Thymus (tissue), 11 donors: Measurements from ENCODE around the gene CFAP73. TPM values are rescaled to one million over a fixed set of nuclear protein-coding genes. Genes with fewer than 3 reads are reported as not detected.
"Not testable (repeated sequence)": the region's sequence is repeated elsewhere in the genome, so short reads cannot be mapped to it uniquely, and the experiment has no call there.

Experiments
- DNase-seq, 9 donors: peaks; one replicate each; pipeline ENCODE4 v3.0.0-alpha.2; 2013; ENCODE audit warnings: low spot score in 9 of 9, low read depth in 6 of 9, missing footprints in 1 of 9
- H3K27ac ChIP-seq, 2 donors: one replicate each; pipeline ENCODE4 v1.5.1; 2013; ENCODE audit warnings: control low read depth in 1 of 2, low read depth in 1 of 2, low read length in 1 of 2, mild to moderate bottlenecking in 1 of 2, moderate library complexity in 1 of 2
- H3K27me3 ChIP-seq, 2 donors: one replicate each; pipeline ENCODE4 v1.5.1; 2013; ENCODE audit warnings: low read length in 1 of 2; ENCODE audit not compliant: control insufficient read depth in 2 of 2, insufficient read depth in 1 of 2
- H3K36me3 ChIP-seq, 2 donors: one replicate each; pipeline ENCODE4 v1.5.1; 2013; ENCODE audit warnings: low read length in 1 of 2, mild to moderate bottlenecking in 1 of 2, moderate library complexity in 1 of 2; ENCODE audit not compliant: control insufficient read depth in 2 of 2, insufficient read depth in 2 of 2
- H3K4me1 ChIP-seq, 2 donors: one replicate each; pipeline ENCODE4 v1.5.1; 2013; ENCODE audit warnings: low read length in 2 of 2; ENCODE audit not compliant: control insufficient read depth in 2 of 2, insufficient read depth in 2 of 2
- H3K4me3 ChIP-seq, 2 donors: one replicate each; pipeline ENCODE4 v1.5.1; 2013; ENCODE audit warnings: low read length in 2 of 2, control low read depth in 1 of 2, mild to moderate bottlenecking in 1 of 2
- H3K9me3 ChIP-seq, 2 donors: one replicate each; pipeline ENCODE4 v1.5.1; 2013; ENCODE audit warnings: low read length in 1 of 2, mild to moderate bottlenecking in 1 of 2; ENCODE audit not compliant: control insufficient read depth in 2 of 2, insufficient read depth in 1 of 2
- whole genome bisulfite sequencing: extraction: QIAGEN DNeasy Blood & Tissue Kit; methylation state at CpG from one replicate; pipeline ENCODE4 v1.1.7; 2013; 5-methylcytosine and 5-hydroxymethylcytosine counted together
- polyA plus RNA-seq: library from polyadenylated mRNA; stranded (reverse); fragments of 200-250 nt; gene quantifications from one replicate; pipeline ENCODE4 v1.2.3, GENCODE V29; 2013
- total RNA-seq: library from RNA; stranded (reverse); fragments of 120-200 nt; gene quantifications from one replicate; pipeline ENCODE4 v1.2.4, GENCODE V29; 2013
- donor health status: healthy.

The CFAP73 gene
- total and polyA plus RNA-seq, 2 donors: 0.28 to 0.73 TPM

DNA sequence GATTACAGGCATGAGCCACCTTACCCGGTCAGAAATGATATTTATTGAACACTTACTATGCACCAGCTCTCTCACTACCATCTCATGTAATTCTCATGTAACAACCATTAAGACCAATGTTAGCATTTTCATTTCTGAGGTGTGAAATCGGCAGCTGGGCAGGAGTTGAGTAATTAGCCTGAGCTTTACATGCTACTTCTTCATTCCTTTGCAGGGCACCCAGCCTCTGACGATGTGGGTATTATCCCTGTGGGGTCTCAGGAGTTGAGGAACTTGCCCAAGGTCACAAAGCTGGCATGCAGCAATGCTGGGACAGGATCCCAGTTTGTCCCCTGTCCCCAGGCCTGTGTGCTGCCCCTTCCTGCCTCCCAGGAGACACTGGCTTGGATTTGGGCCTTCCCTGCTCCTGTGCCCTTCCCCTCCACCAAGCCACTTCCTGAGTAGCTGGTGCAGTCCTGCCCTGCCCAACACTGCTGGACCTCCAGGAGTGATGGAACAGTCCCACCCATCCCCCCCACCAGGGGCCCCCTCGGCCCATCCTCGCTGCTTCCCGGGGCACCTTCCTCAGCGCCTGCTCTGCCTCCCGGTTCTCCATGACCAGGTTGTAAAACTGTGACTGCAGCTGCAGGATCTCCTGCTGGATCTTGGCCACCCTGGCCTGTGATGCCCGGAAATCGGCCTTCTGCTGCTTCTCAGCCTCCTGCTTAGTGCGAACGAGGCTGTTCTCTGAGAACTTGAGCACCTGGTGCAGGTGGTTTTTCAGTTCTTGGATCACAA, 50.7 kb downstream of the CFAP73 start:
- Histone ChIP-seq H3K4me3 (no peak overlapping the region), H3K9me3 (no peaks in the 10 kb centered on the region), H3K4me1 (peaks cover 0 to 2% of the 10 kb centered on the region in 2 donors), H3K36me3 (no peaks in the 10 kb centered on the region), H3K27ac (no peak overlapping the region), H3K27me3 (no peaks in the 10 kb centered on the region)
- 96% methylated on average over 12 of the region's 12 CpGs for WGBS
- no peak for DNase-seq

DNA sequence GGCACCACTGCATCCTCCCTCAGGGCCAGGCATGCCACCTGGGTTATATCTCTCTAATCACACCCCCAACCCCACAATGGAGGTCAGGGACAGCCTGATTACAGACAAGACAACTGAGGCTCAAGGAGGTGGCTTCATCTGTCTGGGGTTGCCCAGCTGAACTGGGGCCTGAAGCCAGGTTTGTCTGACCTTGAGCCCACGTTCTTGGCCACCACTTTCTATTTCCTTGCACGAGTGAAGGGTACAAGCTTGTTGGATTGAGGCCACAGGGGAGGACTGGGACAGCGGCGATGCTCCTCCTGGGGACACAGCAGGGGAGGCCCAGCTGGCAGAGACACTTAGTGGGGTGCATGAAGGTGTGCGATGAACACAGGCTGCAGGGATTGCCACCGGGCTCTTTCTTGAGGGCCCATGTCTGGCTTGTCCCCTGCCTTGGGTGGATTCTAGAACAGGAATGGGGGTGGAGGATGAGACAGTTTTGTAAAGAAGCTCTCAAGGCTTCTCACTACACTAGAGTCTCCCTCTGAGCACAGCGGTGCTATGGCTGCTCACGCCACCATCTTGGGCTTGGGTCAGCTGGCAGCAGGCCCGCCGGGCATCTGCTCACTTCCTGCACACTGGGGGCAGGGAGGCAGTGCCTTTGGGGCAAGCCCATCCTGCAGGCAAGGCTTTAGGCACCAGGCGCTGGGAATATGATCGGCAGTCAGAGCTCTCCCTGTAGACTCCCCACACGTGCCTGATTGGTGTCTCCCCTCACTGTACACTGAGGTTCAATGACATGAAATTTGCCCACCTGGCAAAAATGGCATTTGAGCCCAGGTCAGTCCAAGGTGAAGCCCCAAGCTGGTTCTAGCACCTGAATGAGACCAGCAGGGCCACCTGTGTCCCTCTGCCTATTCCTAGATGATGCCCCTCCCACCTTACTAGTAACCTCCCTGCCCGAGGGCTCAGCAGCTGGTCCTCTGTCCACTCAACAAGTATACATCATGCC, 52.0 kb downstream of the CFAP73 start:
- no peak overlapping the region for H3K4me3 ChIP-seq
- no peaks in the 10 kb centered on the region for H3K36me3 ChIP-seq
- no peaks in the 10 kb centered on the region for H3K9me3 ChIP-seq
- DNase-seq: no peak
- H3K4me1 ChIP-seq: peaks cover 0 to 2% of the 10 kb centered on the region in 2 donors
- 98% methylated on average over 14 of the region's 14 CpGs for WGBS
- H3K27me3 ChIP-seq: no peaks in the 10 kb centered on the region
- H3K27ac ChIP-seq: no peak overlapping the region

DNA sequence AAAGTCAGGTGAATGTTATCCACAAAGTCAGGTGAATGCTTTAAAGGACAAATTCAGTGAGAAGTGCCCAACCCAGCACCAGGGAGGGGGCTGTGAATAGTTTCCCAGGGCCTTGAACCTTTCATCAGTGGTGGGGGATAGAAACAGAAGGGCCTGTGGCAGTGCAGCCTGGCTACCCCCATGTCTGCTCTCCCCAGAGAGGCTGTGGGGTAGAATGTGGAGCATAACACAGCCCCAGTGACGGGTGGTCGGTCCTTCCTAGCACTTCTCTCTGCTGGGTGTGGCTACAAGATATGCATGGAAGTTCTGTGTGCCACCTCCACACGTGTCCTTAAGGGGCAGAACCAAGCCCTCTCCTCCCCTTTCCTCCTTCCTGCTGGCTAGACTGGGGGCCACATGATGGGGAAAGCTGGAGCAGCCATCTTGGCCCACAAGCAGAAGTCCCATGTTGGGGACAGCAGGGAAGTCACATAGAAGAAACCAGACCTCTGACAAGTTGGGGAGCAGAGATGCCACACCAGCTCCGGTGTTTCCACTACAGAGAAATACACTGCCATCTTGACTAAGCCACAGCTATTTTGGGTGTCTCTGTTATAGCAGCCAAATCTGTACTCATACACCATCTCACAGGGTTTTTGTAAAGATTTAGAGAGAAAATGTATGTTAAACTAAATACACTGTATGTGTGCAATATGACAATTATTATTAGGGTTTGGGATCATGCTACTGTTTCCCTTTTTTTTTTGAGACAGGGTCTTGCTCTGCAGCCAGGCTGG, 53.0 kb downstream of the CFAP73 start:
- no peaks in the 10 kb centered on the region for H3K9me3 ChIP-seq
- H3K27ac ChIP-seq: no peak overlapping the region
- 95% methylated on average over 4 of the region's 4 CpGs for WGBS
- no peaks in the 10 kb centered on the region for H3K36me3 ChIP-seq
- H3K27me3 ChIP-seq: no peaks in the 10 kb centered on the region
- H3K4me1 ChIP-seq: peaks cover 0 to 3% of the 10 kb centered on the region in 2 donors
- DNase-seq: no peak
- H3K4me3 ChIP-seq: no peak overlapping the region

DNA sequence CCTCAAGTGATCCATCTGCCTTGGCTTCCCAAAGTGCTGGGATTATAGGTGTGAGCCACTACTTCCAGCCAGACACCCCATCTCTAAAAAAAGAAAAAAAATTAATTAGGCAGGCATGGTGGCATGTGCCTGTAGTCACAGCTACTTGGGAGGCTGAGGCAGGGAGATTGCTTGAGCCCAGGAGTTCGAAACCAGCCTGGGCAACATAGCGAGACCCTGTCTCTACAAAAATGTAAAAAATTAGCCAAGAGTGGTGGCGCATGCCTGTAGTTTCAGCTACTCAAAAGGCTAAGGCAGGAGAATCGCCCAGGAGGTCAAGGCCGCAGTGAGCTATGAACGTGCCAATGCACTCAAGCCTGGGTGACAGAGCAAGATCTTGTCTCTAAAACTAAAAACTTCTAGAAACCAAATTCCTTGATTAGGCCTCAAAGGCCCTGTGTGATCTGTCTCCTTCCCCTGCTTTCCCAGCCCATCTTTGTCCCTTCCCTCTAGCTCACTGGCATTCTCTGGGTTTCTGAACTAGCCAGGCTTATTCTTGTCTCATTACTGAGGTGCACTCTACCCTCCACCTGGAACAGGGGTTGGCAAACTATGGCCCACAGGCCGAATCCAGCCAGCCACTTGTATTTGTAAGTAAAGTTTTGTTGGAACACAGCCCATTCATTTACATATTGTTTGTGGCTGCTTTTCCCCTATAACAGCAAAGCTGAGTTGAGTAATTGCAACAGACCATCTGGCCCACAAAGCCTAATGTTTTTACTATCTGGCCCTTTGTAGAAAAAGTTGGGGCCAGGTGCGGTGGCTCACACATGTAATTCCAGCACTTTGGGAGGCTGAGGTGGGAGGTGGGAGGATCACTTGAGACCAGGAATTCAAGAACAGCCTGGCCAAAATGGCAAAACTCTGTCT, 54.6 kb downstream of the CFAP73 start:
- Histone ChIP-seq H3K36me3 (no peaks in the 10 kb centered on the region), H3K9me3 (no peaks in the 10 kb centered on the region), H3K4me3 (no peak overlapping the region), H3K27ac (no peak overlapping the region), H3K27me3 (no peaks in the 10 kb centered on the region), H3K4me1 (peaks cover 12 to 20% of the 10 kb centered on the region in 2 donors)
- WGBS: 97% methylated on average over 8 of the region's 8 CpGs
- DNase-seq: no peak

DNA sequence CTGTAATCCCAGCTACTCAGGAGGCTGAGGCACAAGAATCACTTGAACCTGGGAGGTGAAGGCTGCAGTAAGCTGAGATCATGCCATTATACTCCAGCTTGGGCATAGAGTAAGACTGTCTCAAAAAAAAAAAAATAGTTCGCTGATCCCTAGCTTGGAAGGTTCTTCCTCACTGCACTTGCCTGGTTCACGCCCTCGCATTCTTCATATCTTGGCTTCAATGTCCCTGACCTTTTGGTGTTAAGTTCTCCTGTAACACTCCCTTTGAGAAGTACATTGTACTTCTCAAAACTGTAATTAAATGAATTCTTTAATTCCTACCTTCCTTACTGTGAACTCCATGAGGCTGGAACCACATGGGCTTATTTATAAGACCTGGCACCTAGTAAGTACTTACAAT, 55.3 kb downstream of the CFAP73 start:
- WGBS: 97% methylated on average over 3 of the region's 3 CpGs
- no peak overlapping the region for H3K27ac ChIP-seq

DNA sequence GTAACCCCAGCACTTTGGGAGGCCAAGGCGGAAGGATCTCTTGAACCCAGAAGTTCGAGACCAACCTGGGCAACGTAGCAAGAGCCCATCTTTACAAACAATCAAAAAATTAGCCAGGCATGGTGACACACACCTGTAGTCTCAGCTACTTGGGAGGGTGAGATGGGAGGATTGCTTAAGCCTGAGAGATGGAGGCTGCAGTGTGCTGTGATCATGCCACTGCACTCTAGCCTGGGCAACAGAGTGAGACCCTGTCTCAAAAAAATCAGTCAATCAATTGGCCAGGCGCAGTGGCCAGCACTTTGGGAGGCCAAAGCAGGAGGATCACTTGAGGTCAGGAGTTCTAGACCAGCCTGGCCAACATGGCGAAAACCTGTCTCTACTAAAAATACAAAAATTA, 57.3 kb downstream of the CFAP73 start:
- H3K27me3 ChIP-seq, H3K27ac ChIP-seq, H3K36me3 ChIP-seq, H3K9me3 ChIP-seq, DNase-seq, H3K4me3 ChIP-seq: not testable (repeated sequence)
- WGBS: 95% methylated on average over 5 of the region's 5 CpGs
- H3K4me1 ChIP-seq: peaks cover 25 to 31% of the 10 kb centered on the region in 2 donors

More for the DNA sequence above, 55.3 kb downstream of the CFAP73 start:
- H3K27me3 ChIP-seq: no peaks in the 10 kb centered on the region
- no peak for DNase-seq
- H3K9me3 ChIP-seq: no peaks in the 10 kb centered on the region
- no peaks in the 10 kb centered on the region for H3K36me3 ChIP-seq
- H3K4me1 ChIP-seq: peaks cover 19 to 27% of the 10 kb centered on the region in 2 donors
- H3K4me3 ChIP-seq: no peak overlapping the region

DNA sequence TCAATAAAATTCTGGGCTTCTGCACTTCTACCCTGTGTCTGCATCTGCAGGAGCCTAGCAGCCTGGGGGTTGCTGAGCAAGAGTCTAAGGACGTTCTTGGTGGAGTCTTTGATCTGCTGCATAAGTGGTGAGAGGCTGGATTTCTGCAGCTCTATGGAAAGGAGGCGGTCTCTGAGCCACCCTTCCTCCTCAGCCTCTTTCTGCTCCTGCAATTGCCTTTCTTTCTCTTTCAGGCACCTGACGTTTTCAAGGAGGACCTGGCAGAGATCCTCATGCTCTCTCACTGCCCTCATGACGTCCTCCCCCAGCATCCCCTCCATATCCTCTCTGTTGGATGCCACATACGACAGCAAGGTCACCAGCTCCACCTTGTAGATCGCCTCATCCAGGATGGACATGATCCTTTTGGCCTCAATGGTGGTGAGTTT, 58.1 kb downstream of the CFAP73 start:
- 24% methylated on average over 6 of the region's 6 CpGs for WGBS
- Histone ChIP-seq H3K27me3 (no peaks in the 10 kb centered on the region), H3K4me3 (no peak overlapping the region), H3K4me1 (peaks cover 25 to 31% of the 10 kb centered on the region in 2 donors), H3K27ac (peak overlapping the region; percentile 6 to 71), H3K36me3 (no peaks in the 10 kb centered on the region), H3K9me3 (no peaks in the 10 kb centered on the region)
- peak in 4 of 9 donors; percentile 33 to 69 (median 46) for DNase-seq
